ENCODE results near the gene USP15. TPM values are rescaled to one million over a fixed set of nuclear protein-coding genes. Genes with fewer than 3 reads are reported as not detected.
A peak's percentile ranks its signal among the peaks of the same experiment; 100 is the strongest.

Gene USP15
- total and polyA plus RNA-seq, 4 experiments from 2014 or later, result 79.1 to 156 (median 119) TPM

- peaks cover 33 to 51% (median 43%) of the 10 kb centered on the region in 4 donors for H3K4me1 Mint-ChIP-seq
Measured at GRCh38 chr12:62372825-62373224, 112.6 kb downstream of the USP15 start.

GRCh38 chr12:62375603-62376002 is 115.4 kb downstream of the USP15 start:
- Histone ChIP-seq H3K4me1 (ENCODE audit: insufficient read depth, low read length) (peaks cover 22% of the 10 kb centered on the region), H3K4me3 (ENCODE audit: low read length in 2 of 2) (no peak overlapping the region), H3K9me3 (ENCODE audit: control insufficient read depth in 1 of 2, low read length in 2 of 2) (no peaks in the 10 kb centered on the region), H3K36me3 (ENCODE audit: insufficient read depth, low read length) (no peaks in the 10 kb centered on the region), H3K27me3 (ENCODE audit: insufficient read depth, low read length) (no peaks in the 10 kb centered on the region), H3K27ac (ENCODE audit: low read depth, low read length) (no peak overlapping the region)
- ChIA-PET CTCF (ENCODE audit: partially characterized antibody) (no interaction called here), POLR2A (ENCODE audit: partially characterized antibody) (no interaction called here)
- H3K9me3 Mint-ChIP-seq, result no peaks in the 10 kb centered on the region
- peak overlapping the region in 1 of 7 donors; percentile 3 for H3K27ac Mint-ChIP-seq
- no peak for DNase-seq
- intact Hi-C loops (cut with micrococcal nuclease), result no loop called here
- H3K4me1 Mint-ChIP-seq, result peaks cover 22 to 36% (median 30%) of the 10 kb centered on the region in 4 donors
- peak overlapping the region in 1 of 8 donors; percentile 0 for H3K4me3 Mint-ChIP-seq
- peaks cover 13 to 21% of the 10 kb centered on the region in 2 donors for H3K36me3 Mint-ChIP-seq
- no peaks in the 10 kb centered on the region for H3K27me3 Mint-ChIP-seq

More at GRCh38 chr12:62372825-62373224, 112.6 kb downstream of the USP15 start:
- Mint-ChIP-seq H3K9me3 (peaks cover 0 to 1% (median 0%) of the 10 kb centered on the region in 8 donors), H3K4me3 (no peak overlapping the region), H3K36me3 (peaks cover 37% of the 10 kb centered on the region in 2 donors), H3K27ac (peak overlapping the region in 3 of 7 donors; percentile 16 to 87 (median 47)), H3K27me3 (no peaks in the 10 kb centered on the region)
- H3K9me3 ChIP-seq (ENCODE audit: control insufficient read depth in 1 of 2, low read length in 2 of 2), result no peaks in the 10 kb centered on the region
- ChIA-PET POLR2A (ENCODE audit: partially characterized antibody) (no interaction called here), CTCF (ENCODE audit: partially characterized antibody) (no interaction called here)
- no peak overlapping the region for H3K4me3 ChIP-seq (ENCODE audit: low read length in 2 of 2)
- H3K27ac ChIP-seq (ENCODE audit: low read depth, low read length), result no peak overlapping the region
- intact Hi-C loops (cut with micrococcal nuclease), result no loop called here
- H3K4me1 ChIP-seq (ENCODE audit: insufficient read depth, low read length), result peaks cover 23% of the 10 kb centered on the region
- no peaks in the 10 kb centered on the region for H3K36me3 ChIP-seq (ENCODE audit: insufficient read depth, low read length)
- no peaks in the 10 kb centered on the region for H3K27me3 ChIP-seq (ENCODE audit: insufficient read depth, low read length)
- no peak for DNase-seq

GRCh38 chr12:62379026-62379722 is 119.0 kb downstream of the USP15 start:
- intact Hi-C loops (cut with micrococcal nuclease), result no loop called here
- H3K9me3 ChIP-seq (ENCODE audit: control insufficient read depth in 1 of 2, low read length in 2 of 2), result no peaks in the 10 kb centered on the region
- ChIA-PET CTCF (ENCODE audit: partially characterized antibody) (interaction anchor here (1.2 kb wide), 1 partner anchor 59 kb away, joined by 3 read pairs; no protein-coding TSS in a partner anchor), POLR2A (ENCODE audit: partially characterized antibody) (no interaction called here)
- peak overlapping the region in 5 of 7 donors; percentile 1 to 65 (median 9) for H3K27ac Mint-ChIP-seq
- H3K36me3 Mint-ChIP-seq, result peaks cover 13 to 32% of the 10 kb centered on the region in 2 donors
- H3K9me3 Mint-ChIP-seq, result no peaks in the 10 kb centered on the region
- H3K36me3 ChIP-seq (ENCODE audit: insufficient read depth, low read length), result peaks cover 15% of the 10 kb centered on the region
- no peak overlapping the region for H3K4me3 ChIP-seq (ENCODE audit: low read length in 2 of 2)
- H3K27ac ChIP-seq (ENCODE audit: low read depth, low read length), result no peak overlapping the region
- H3K27me3 Mint-ChIP-seq, result no peaks in the 10 kb centered on the region
- peaks cover 11% of the 10 kb centered on the region for H3K4me1 ChIP-seq (ENCODE audit: insufficient read depth, low read length)
- H3K4me3 Mint-ChIP-seq, result no peak overlapping the region
- no peaks in the 10 kb centered on the region for H3K27me3 ChIP-seq (ENCODE audit: insufficient read depth, low read length)
- no peak for DNase-seq
- peaks cover 15 to 29% (median 15%) of the 10 kb centered on the region in 4 donors for H3K4me1 Mint-ChIP-seq

GRCh38 chr12:62379723-62380045 is 119.5 kb downstream of the USP15 start:
- H3K27me3 ChIP-seq (ENCODE audit: insufficient read depth, low read length), result no peaks in the 10 kb centered on the region
- Mint-ChIP-seq H3K4me3 (no peak overlapping the region), H3K36me3 (peaks cover 13 to 32% of the 10 kb centered on the region in 2 donors), H3K27me3 (no peaks in the 10 kb centered on the region), H3K9me3 (no peaks in the 10 kb centered on the region), H3K4me1 (peaks cover 14 to 24% (median 15%) of the 10 kb centered on the region in 4 donors), H3K27ac (peak overlapping the region in 2 of 7 donors; percentile 5 to 65)
- intact Hi-C loops (cut with micrococcal nuclease), result no loop called here
- H3K4me1 ChIP-seq (ENCODE audit: insufficient read depth, low read length), result peaks cover 9% of the 10 kb centered on the region
- H3K4me3 ChIP-seq (ENCODE audit: low read length in 2 of 2), result no peak overlapping the region
- DNase-seq, result no peak
- ChIA-PET CTCF (ENCODE audit: partially characterized antibody) (no interaction called here), POLR2A (ENCODE audit: partially characterized antibody) (no interaction called here)
- no peak overlapping the region for H3K27ac ChIP-seq (ENCODE audit: low read depth, low read length)
- H3K9me3 ChIP-seq (ENCODE audit: control insufficient read depth in 1 of 2, low read length in 2 of 2), result no peaks in the 10 kb centered on the region
- peaks cover 15% of the 10 kb centered on the region for H3K36me3 ChIP-seq (ENCODE audit: insufficient read depth, low read length)

- POLR2A ChIA-PET (ENCODE audit: partially characterized antibody), result no interaction called here
- no peaks in the 10 kb centered on the region for H3K9me3 Mint-ChIP-seq
- H3K27me3 Mint-ChIP-seq, result no peaks in the 10 kb centered on the region
- Histone ChIP-seq H3K36me3 (ENCODE audit: insufficient read depth, low read length) (peaks cover 15% of the 10 kb centered on the region), H3K9me3 (ENCODE audit: control insufficient read depth in 1 of 2, low read length in 2 of 2) (no peaks in the 10 kb centered on the region), H3K4me1 (ENCODE audit: insufficient read depth, low read length) (no peaks in the 10 kb centered on the region), H3K4me3 (ENCODE audit: low read length in 2 of 2) (no peak overlapping the region), H3K27ac (ENCODE audit: low read depth, low read length) (no peak overlapping the region), H3K27me3 (ENCODE audit: insufficient read depth, low read length) (no peaks in the 10 kb centered on the region)
- no peak overlapping the region for H3K4me3 Mint-ChIP-seq
- CTCF ChIA-PET (ENCODE audit: partially characterized antibody), result no interaction called here
- no peak for DNase-seq
- H3K27ac Mint-ChIP-seq, result peak overlapping the region in 2 of 7 donors; percentile 0 to 46
- H3K4me1 Mint-ChIP-seq, result peaks cover 7 to 16% (median 9%) of the 10 kb centered on the region in 4 donors
- peaks cover 15 to 38% of the 10 kb centered on the region in 2 donors for H3K36me3 Mint-ChIP-seq
- intact Hi-C loops (cut with micrococcal nuclease), result no loop called here
Measured at GRCh38 chr12:62382526-62382925, 122.3 kb downstream of the USP15 start.

- intact Hi-C loops (cut with micrococcal nuclease), result no loop called here
- Histone ChIP-seq H3K4me1 (ENCODE audit: insufficient read depth, low read length) (no peaks in the 10 kb centered on the region), H3K27me3 (ENCODE audit: insufficient read depth, low read length) (no peaks in the 10 kb centered on the region), H3K27ac (ENCODE audit: low read depth, low read length) (no peak overlapping the region), H3K9me3 (ENCODE audit: control insufficient read depth in 1 of 2, low read length in 2 of 2) (no peaks in the 10 kb centered on the region), H3K4me3 (ENCODE audit: low read length in 2 of 2) (no peak overlapping the region), H3K36me3 (ENCODE audit: insufficient read depth, low read length) (peaks cover 65% of the 10 kb centered on the region)
- CTCF ChIA-PET (ENCODE audit: partially characterized antibody), result no interaction called here
- Mint-ChIP-seq H3K4me1 (peaks cover 0 to 8% (median 3%) of the 10 kb centered on the region in 4 donors), H3K27me3 (no peaks in the 10 kb centered on the region), H3K4me3 (no peak overlapping the region), H3K9me3 (no peaks in the 10 kb centered on the region), H3K36me3 (peaks cover 49 to 74% of the 10 kb centered on the region in 2 donors), H3K27ac (peak overlapping the region in 3 of 7 donors; percentile 11 to 48 (median 27))
- no peak for DNase-seq
- POLR2A ChIA-PET (ENCODE audit: partially characterized antibody), result no interaction called here
Measured at GRCh38 chr12:62396750-62397149, 136.5 kb downstream of the USP15 start.

- Mint-ChIP-seq H3K27ac (no peak overlapping the region), H3K27me3 (no peaks in the 10 kb centered on the region)
- H3K36me3 ChIP-seq (ENCODE audit: insufficient read depth, low read length), result peaks cover 74% of the 10 kb centered on the region
Measured at GRCh38 chr12:62400135-62400534, 139.9 kb downstream of the USP15 start.

More at GRCh38 chr12:62400135-62400534, 139.9 kb downstream of the USP15 start:
- Histone ChIP-seq H3K4me1 (ENCODE audit: insufficient read depth, low read length) (no peaks in the 10 kb centered on the region), H3K9me3 (ENCODE audit: control insufficient read depth in 1 of 2, low read length in 2 of 2) (no peaks in the 10 kb centered on the region), H3K4me3 (ENCODE audit: low read length in 2 of 2) (no peak overlapping the region), H3K27me3 (ENCODE audit: insufficient read depth, low read length) (no peaks in the 10 kb centered on the region), H3K27ac (ENCODE audit: low read depth, low read length) (no peak overlapping the region)
- no peak overlapping the region for H3K4me3 Mint-ChIP-seq
- ChIA-PET POLR2A (ENCODE audit: partially characterized antibody) (no interaction called here), CTCF (ENCODE audit: partially characterized antibody) (no interaction called here)
- H3K4me1 Mint-ChIP-seq, result peaks cover 3 to 10% (median 4%) of the 10 kb centered on the region in 4 donors
- H3K36me3 Mint-ChIP-seq, result peaks cover 54 to 77% of the 10 kb centered on the region in 2 donors
- intact Hi-C loops (cut with micrococcal nuclease), result no loop called here
- no peak for DNase-seq
- no peaks in the 10 kb centered on the region for H3K9me3 Mint-ChIP-seq
